ENCODE results near the gene URB1.
A peak's percentile ranks its signal among the peaks of the same experiment; 100 is the strongest.
"Not testable (repeated sequence)": the region's sequence is repeated elsewhere in the genome, so short reads cannot be mapped to it uniquely, and the experiment has no call there.

The URB1 gene

DNA sequence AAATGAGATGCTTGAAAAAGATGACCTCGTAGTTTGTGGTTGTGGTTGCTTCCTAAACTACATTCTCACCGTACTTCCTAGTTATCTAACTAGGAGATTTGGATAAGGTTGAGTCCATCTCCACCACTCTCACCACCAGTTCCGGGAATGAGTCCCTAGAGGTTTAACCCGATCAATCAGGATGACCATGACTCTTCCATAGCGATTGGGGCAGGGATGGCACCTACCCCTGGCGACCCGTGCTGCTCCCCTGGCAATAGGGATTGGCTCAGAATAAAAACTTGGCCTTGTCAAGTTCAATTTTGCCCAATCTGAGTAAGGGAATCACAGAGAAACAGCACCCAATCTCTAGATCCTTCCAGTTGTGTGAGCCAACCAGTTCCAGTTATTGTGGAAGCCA, 111.3 kb downstream of the URB1 start:
- DNase-seq, result no peak

DNA sequence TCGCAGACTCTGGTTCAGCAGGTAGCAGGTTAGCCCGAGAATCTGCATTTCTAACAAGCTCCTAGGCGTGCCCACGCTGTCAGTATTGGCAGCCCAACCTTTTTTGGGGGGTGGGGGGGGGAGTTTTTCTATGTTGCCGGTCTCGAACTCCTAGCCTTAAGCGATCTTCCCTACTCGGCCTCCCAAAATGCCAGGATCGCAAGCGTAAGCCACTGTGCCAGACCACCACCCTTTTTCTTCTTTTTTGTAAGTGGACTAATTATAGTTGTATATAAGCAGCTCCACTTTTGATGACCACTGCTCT, 113.5 kb downstream of the URB1 start:
- no peak for DNase-seq

DNA sequence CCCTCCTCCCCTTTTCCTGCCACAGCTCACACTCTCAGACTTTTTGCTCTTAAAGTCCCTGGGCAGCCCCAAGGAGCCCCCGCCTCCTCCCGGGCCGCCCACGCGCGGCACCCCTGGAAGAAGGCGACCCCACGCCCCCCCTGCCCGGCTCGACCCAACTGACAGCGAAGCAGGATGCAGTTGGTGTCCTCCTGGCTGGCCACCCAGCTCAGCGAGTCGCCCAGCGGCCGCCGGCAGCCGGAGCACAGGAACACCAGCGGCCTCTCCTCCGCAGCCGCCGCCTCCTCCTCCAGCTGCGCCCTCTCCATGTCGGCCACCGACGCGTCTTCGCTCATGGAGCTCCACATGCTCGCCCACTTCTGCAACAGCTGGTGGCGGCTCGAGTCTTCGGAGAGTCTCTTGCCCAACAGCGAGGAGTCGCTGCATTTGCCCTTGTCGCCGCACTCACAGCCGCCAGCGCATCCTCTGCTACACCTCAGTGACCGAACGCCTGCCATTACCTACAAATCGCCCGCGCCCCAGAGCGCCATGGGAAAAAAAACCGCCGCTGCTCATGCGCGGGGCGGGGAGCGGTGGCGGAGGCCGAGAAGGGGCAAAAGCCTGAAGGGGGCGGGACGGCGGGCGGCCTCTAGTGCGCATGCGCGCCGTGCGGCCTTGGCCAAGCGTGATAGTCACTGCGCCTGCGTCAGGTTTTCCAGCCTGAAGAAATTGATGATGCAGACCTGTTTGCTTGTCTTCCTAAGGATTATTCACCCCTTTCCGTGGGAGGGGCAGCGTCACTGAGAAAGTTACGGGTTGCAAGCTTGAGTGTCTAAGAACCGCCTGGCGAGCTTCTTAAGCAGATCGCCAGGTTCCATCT, 114.1 kb downstream of the URB1 start, which contains the start of gene MIS18A:
MIS18A (minus strand) TSS at position 532 of the 859 bp plus-strand sequence; CDS start at position 497, 35 bp downstream.
- DNase-seq, result peak; percentile 86 to 96

GRCh38 chr21:32278103-32278502, 114.7 kb downstream of the URB1 start:
- peak in 1 of 2 experiments; percentile 20 for DNase-seq

DNA sequence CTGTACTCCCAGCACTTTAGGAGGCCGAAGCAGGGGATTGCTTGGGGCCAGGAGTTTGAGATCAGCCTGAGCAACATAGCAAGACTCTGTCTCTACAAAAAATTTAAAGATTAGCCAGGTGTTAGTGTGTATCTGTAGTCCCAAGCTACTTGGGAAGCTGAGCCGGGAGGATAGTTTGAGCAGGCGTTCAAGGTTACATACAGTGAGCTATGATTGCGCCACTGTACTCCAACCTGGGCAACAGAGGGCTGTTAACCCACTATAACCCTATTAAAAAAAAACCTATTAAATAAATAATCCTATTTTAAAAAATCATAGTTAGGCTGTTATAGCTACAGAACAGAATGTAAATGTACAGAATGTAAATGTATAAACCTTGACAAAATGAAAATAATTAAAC, 116.1 kb downstream of the URB1 start:
- no peak for DNase-seq

- DNase-seq, result no peak
These were observed 122.1 kb downstream of the URB1 start for GRCh38 chr21:32270748-32271147.

DNA sequence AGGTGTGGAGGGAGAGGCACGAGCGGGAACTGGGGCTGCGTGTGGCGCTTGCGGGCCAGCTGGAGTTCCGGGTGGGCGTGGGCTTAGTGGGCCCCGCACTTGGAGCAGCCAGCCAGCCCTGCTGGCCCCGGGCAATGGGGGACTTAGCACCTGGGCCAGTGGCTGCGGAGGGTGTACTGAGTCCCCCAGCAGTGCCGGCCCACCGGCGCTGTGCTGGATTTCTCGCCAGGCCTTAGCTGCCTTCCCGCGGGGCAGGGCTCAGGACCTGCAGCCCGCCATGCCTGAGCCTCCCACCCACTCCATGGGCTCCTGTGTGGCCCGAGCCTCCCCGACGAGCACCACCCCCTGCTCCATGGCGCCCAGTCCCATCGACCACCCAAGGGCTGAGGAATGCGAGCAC, 127.5 kb downstream of the URB1 start:
- not testable (repeated sequence) for DNase-seq

DNA sequence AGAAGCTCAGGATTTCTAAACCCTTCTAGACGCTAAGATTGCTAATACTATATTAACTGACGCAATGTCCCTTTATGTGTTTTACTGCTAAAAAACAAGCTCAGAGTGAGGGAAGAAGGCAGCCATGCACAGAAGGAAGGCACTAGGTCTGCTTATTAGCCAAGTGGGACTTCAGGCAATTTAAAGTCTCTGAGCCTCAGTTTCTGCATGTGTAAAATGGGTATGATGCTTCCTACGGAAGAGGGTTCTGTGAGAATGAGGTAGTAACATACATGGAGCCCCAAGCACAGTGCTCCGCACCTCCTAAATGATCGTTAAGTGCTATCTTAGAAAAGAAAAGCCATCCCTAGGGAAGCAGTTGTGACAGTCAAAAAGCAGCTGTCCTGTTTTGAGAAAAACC, 130.9 kb downstream of the URB1 start:
- no peak for DNase-seq

All from NCI-H526 (cell line).